Naive B cell (primary cell): ENCODE measurements around the gene NHSL1. TPM values are rescaled to one million over a fixed set of nuclear protein-coding genes. Genes with fewer than 3 reads are reported as not detected.

Source experiments
- ATAC-seq, 2 donors: fragments of 150-1000 bp; cut with Tn5 transposase; 2 replicates each; pipeline ENCODE4 v1.10.0; 2021; ENCODE audit warnings: low read depth in 2 of 2, mild to moderate bottlenecking in 2 of 2, moderate library complexity in 2 of 2
- DNase-seq: peaks from one replicate; pipeline ENCODE4 v3.0.0; 2022
- H3K27ac Mint-ChIP-seq, 6 donors: one replicate each; pipeline ENCODE4 v1.8.0; 2020 to 2022; ENCODE audit warnings: mild to moderate bottlenecking in 6 of 6, mixed read lengths in 6 of 6, moderate library complexity in 5 of 6, inconsistent platforms in 2 of 6
- H3K27me3 Mint-ChIP-seq, 3 donors: one replicate each; pipeline ENCODE4 v1.8.0; 2021 to 2022; ENCODE audit warnings: mixed read lengths in 3 of 3, mild to moderate bottlenecking in 1 of 3
- H3K36me3 Mint-ChIP-seq, 2 donors: one replicate each; pipeline ENCODE4 v1.8.0; 2020 to 2022; ENCODE audit warnings: mixed read lengths in 2 of 2, inconsistent platforms in 1 of 2, mild to moderate bottlenecking in 1 of 2
- H3K4me1 Mint-ChIP-seq, 3 donors: one replicate each; pipeline ENCODE4 v1.8.0; 2020 to 2022; ENCODE audit warnings: mixed read lengths in 3 of 3, inconsistent platforms in 1 of 3, mild to moderate bottlenecking in 1 of 3, moderate library complexity in 1 of 3
- H3K4me3 Mint-ChIP-seq, 8 donors: one replicate each; pipeline ENCODE4 v1.8.0; 2020 to 2022; ENCODE audit warnings: mild to moderate bottlenecking in 8 of 8, mixed read lengths in 8 of 8, moderate library complexity in 8 of 8, inconsistent platforms in 2 of 8
- H3K9me3 Mint-ChIP-seq, 7 donors: one replicate each; pipeline ENCODE4 v1.8.0; 2020 to 2022; ENCODE audit warnings: mixed read lengths in 7 of 7, mild to moderate bottlenecking in 5 of 7, inconsistent platforms in 2 of 7, moderate library complexity in 1 of 7
- polyA plus RNA-seq, 6 donors: library from polyadenylated mRNA; unstranded; fragments of 300-500 nt; fragmentation: Illumina TruSeq; gene quantifications; one replicate each; pipeline ENCODE4 v1.2.3, GENCODE V29; 2021; ENCODE audit warnings: low read depth in 6 of 6

The NHSL1 gene
- polyA plus RNA-seq, 6 donors from 2014 or later = 0.04 TPM; not detected in 5

DNA sequence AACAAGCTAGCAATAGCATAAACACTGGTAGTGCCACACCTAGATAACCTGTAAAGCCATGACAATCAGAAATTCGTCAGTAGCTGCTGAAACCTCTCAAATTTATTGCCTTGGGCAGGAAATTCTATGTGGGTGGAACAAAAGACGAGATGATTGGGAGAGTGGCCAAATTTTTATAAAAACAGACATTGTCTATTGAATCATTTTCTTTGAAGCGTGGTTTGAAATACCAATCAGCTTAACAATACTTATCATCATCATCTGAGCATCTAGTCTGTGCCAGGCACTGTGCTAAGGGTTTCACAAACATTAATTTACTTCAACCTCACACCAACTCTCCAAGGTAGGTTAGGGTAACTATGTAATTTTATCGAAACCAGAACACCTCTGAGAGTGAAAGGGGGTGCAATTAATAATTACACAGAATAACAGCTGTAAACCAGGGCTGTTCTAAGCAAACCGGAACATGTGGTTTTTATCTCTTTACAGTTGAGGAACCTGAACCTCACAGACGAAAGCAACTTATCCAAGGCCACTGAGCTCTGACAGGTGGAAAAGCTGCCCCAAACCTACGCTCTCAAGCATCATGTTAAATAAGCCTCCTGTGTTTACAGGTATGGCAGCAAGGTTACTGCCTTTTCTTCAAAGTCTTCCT lies 43.4 kb downstream of the NHSL1 start:
- Mint-ChIP-seq H3K27me3 (no peaks in the 10 kb centered on the region), H3K4me1 (peaks cover 6 to 25% (median 18%) of the 10 kb centered on the region in 3 donors), H3K9me3 (no peaks in the 10 kb centered on the region), H3K36me3 (no peaks in the 10 kb centered on the region), H3K27ac (peak overlapping the region; percentile 54 to 78 (median 64)), H3K4me3 (peak overlapping the region; percentile 5 to 83 (median 54))
- ATAC-seq (peak; percentile 94 to 95), DNase-seq (peak; percentile 74)

DNA sequence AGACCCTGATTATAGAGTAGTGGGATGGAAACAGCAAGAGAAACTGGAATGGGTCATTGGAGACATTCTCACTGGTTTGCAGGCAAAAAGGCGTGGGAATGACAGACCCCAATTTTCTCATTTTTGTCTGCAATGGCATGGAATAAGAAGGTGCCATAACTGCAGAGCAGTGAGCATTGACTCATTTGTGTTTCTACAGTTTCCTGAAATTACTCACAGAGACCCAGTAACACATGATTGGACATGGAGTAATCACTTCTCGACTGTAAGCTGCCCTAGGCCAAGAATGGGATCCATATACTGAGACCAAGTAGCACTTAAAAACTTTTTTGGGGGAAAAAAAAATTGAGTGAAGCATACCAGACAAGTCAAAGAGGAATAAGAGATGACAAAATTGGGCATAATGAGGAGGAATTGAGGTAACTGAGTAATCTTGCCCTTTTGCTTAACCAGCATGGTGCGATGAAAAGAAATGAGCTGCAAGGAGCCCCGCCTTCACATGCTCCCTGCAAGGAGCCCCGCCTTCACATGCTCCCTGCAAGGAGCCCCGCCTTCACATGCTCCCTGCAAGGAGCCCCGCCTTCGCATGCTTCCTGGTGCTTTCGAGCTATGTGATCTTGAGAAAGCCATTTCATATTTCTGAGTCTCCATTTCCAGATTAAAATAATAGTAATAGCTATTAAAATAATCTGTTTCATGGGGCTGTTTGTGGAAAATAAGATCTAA lies 44.1 kb downstream of the NHSL1 start:
- Mint-ChIP-seq H3K4me3 (peak overlapping the region in 5 of 8 donors; percentile 19 to 83 (median 52)), H3K4me1 (peaks cover 6 to 25% (median 18%) of the 10 kb centered on the region in 3 donors), H3K27me3 (no peaks in the 10 kb centered on the region), H3K9me3 (no peaks in the 10 kb centered on the region), H3K27ac (peak overlapping the region in 2 of 6 donors; percentile 38 to 78), H3K36me3 (no peaks in the 10 kb centered on the region)
- ATAC-seq = peak; percentile 54 to 66
- peak; percentile 43 for DNase-seq

DNA sequence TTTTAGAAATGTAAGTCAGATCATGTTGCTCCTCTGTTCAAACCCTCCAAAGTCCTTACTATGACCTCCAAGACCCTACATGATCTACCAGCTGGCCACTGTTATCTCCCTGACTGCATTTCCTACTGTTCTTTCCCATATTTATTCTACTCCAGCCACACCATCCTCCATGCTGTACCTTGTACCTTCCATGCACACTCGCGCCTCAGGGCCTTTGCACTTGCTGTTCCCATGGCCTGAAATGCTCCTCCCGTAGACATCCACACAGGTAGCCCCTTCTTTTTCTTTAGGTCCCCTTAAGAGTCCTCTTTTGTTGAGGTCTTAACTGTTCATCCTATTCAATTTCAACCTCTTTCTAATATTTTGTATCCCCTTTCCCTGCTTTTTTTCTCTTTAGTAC lies 48.3 kb downstream of the NHSL1 start:
- no peaks in the 10 kb centered on the region for H3K36me3 Mint-ChIP-seq
- peak overlapping the region in 1 of 6 donors; percentile 9 for H3K27ac Mint-ChIP-seq
- no peaks in the 10 kb centered on the region for H3K27me3 Mint-ChIP-seq
- DNase-seq (no peak), ATAC-seq (no peak)
- no peaks in the 10 kb centered on the region for H3K9me3 Mint-ChIP-seq
- H3K4me3 Mint-ChIP-seq = peak overlapping the region in 1 of 8 donors; percentile 22
- peaks cover under 1 to 12% (median 10%) of the 10 kb centered on the region in 3 donors for H3K4me1 Mint-ChIP-seq

DNA sequence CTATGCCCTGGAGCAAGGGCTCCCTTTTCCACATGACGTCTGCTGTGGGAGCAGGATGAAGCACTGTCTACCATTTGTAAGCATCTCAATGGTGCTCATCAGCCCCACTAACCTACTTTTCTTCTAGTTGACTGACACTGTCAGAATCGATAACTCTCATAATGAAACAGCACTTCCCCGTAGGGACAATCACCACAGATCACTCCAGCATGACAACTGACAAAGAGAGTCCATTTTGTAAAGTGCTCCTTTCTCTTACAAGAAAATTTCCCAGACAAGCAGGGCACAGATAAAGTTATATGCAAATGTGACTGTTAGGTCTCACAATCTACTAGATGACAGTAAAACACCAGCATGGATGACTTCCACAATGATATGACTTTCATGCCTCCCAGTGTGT lies 48.8 kb downstream of the NHSL1 start:
- Mint-ChIP-seq H3K27ac (peak overlapping the region in 1 of 6 donors; percentile 9), H3K9me3 (no peaks in the 10 kb centered on the region), H3K4me3 (no peak overlapping the region), H3K4me1 (peaks cover 0 to 7% (median 7%) of the 10 kb centered on the region in 3 donors), H3K27me3 (no peaks in the 10 kb centered on the region), H3K36me3 (no peaks in the 10 kb centered on the region)
- DNase-seq (no peak), ATAC-seq (no peak)

DNA sequence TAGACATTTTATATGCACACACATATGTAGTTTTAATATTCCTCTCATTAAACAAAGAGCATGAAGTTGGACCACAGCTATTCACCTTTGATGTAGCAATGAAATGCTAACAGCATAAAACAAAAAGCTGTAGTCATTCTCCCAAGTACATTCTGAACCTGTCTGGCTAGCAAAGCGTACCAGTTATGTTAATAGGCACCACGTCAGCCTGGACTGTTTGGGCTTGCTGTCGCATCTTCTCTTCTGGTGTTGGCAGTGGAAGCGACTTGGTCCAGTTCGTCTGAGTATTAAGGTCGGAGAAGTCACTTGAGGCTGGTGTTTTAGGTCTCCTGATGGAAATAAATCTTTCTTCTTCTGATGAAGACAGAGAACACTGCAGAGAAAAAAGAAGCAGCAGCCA lies 52.5 kb downstream of the NHSL1 start:
- H3K27ac Mint-ChIP-seq = no peak overlapping the region
- no peak for ATAC-seq
- no peak for DNase-seq

DNA sequence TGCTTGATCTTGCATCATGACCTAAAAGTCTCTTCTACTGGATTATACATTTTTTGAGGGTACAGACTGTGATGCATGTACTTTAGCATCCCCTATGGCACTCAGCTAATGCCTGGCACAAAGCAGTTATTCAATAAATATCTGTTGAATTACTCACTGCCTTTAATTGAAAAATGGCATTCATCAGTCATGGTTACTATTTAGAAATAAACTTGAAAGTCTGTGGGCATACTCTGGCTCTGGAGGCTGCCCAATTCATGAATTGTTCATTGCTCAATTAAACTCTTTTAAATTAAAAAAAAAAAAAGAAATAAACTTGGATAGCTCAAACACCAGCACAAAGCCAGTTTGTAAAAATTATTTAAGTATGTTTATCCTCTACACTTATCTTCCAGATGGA lies 55.3 kb downstream of the NHSL1 start:
- no peak for ATAC-seq
- no peaks in the 10 kb centered on the region for H3K36me3 Mint-ChIP-seq
- H3K4me3 Mint-ChIP-seq = no peak overlapping the region
- no peak overlapping the region for H3K27ac Mint-ChIP-seq
- DNase-seq = no peak
- H3K4me1 Mint-ChIP-seq = peaks cover 0 to 5% (median 3%) of the 10 kb centered on the region in 3 donors
- no peaks in the 10 kb centered on the region for H3K9me3 Mint-ChIP-seq
- no peaks in the 10 kb centered on the region for H3K27me3 Mint-ChIP-seq

More for the DNA sequence above, 52.5 kb downstream of the NHSL1 start:
- Mint-ChIP-seq H3K9me3 (no peaks in the 10 kb centered on the region), H3K27me3 (no peaks in the 10 kb centered on the region), H3K4me3 (no peak overlapping the region), H3K4me1 (no peaks in the 10 kb centered on the region), H3K36me3 (no peaks in the 10 kb centered on the region)

DNA sequence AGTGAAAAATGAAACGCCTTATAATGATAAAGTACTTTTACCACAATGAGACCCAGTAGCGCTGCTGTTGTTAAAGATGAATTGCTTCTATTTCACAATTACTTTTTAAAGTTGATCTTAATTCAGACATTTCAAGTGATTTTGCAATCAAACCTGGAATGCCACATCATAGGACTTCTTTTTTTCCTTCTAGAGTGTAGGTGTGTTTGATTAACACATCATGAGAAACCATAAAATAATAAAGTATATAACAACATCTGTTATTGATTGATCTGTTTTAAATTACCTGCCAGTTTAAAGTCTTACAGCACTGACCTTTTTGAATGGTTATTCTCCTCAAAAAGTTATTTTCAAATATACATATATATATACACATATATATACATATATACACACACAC lies 56.6 kb downstream of the NHSL1 start:
- no peak overlapping the region for H3K27ac Mint-ChIP-seq
- H3K4me3 Mint-ChIP-seq = no peak overlapping the region
- no peaks in the 10 kb centered on the region for H3K27me3 Mint-ChIP-seq
- DNase-seq = no peak
- H3K4me1 Mint-ChIP-seq = peaks cover 0 to 5% (median 3%) of the 10 kb centered on the region in 3 donors
- no peak for ATAC-seq
- H3K36me3 Mint-ChIP-seq = no peaks in the 10 kb centered on the region
- no peaks in the 10 kb centered on the region for H3K9me3 Mint-ChIP-seq

DNA sequence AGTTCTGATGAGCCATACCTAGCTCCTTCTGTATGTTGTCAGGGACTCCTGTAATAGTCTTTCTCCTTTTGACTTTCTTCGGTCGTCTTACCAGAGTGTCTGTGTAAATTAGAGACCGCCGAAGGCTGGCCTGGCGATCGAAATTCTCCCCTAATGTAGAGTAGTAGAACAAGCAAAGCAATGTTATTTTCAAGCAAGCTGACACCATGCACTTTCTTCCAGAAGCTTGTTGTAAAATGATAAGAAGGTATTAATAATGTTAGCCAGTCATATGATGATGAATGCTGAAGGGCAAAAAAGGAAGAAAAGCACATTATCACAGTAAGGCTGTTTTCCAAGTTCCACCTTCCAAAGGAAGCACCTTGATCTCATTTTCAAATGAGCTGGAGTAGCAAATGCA lies 57.3 kb downstream of the NHSL1 start:
- Mint-ChIP-seq H3K36me3 (no peaks in the 10 kb centered on the region), H3K27me3 (no peaks in the 10 kb centered on the region), H3K4me3 (no peak overlapping the region), H3K4me1 (peaks cover 0 to 5% (median 3%) of the 10 kb centered on the region in 3 donors), H3K27ac (peak overlapping the region in 1 of 6 donors; percentile 74), H3K9me3 (no peaks in the 10 kb centered on the region)
- no peak for ATAC-seq
- DNase-seq = no peak

DNA sequence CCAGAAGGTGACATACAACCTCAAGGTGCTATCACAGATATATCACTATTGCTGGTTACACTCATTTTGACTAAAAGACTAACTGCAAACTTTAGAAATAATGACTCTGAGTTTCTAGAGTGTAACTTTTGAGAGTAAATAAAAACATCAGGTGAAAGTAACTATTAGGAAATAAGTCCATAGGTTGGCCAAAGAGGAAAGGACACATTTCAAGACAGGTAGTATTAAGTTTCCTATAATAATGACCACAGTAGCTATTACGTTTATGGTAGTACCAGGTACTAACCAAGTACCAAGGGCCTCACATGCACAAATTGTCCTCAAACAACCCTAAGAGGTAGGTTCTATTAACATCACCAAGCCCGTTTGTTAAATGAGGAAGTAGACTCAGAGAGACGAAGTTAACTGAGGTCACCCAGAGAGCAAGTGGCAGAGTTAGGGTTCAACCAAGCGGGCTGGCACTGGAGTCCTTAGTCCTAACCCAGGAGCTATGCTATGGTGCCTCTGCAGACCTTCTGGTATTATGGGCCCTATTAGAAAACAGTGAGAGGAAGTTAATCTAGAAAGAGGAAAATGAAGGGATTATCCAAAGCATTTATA lies 58.4 kb downstream of the NHSL1 start:
- Mint-ChIP-seq H3K9me3 (no peaks in the 10 kb centered on the region), H3K36me3 (no peaks in the 10 kb centered on the region), H3K27me3 (no peaks in the 10 kb centered on the region), H3K27ac (no peak overlapping the region), H3K4me3 (no peak overlapping the region), H3K4me1 (peaks cover 0 to 5% (median 3%) of the 10 kb centered on the region in 3 donors)
- ATAC-seq = peak; percentile 71 to 88
- DNase-seq = peak; percentile 9

DNA sequence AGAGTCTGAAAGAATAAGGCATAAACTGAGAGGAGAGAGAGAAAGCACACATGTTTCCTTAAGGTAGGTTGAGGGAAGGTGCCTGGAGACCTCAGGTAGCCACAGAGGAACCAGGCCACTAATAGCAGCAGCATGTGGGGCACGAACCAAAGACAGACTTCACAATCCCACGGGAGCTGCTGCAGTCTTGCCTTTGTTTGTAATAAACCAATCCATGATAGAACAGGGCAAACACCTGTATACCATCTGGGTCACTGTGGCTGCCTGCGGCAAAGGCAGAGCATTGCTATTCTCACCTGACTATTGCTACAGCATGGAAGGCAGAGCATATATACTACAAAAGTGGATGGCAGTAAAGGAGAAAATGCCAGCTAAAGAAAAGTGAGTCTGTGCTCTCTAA lies 59.0 kb downstream of the NHSL1 start:
- Mint-ChIP-seq H3K27me3 (no peaks in the 10 kb centered on the region), H3K9me3 (no peaks in the 10 kb centered on the region), H3K4me3 (no peak overlapping the region), H3K27ac (no peak overlapping the region), H3K36me3 (no peaks in the 10 kb centered on the region), H3K4me1 (peaks cover 0 to 5% (median 3%) of the 10 kb centered on the region in 3 donors)
- ATAC-seq (no peak), DNase-seq (no peak)

DNA sequence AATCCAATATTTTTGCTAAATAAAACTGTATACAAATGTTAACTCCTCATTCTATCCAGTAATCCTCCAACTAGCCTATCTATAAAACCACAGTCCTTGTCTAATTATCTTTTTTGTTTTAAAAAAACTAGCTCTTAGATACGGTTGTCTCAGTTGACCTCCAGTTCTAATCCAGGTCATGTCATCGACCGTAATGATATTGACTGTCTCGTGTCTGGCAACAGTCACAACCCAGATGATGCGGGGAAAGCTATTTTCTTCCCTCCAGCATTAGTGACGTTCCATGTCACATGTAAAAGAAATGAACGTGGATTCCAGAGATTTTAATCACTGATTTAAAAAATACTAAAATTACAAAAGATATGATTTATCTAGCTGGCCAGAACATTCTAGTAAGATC lies 59.7 kb downstream of the NHSL1 start:
- H3K9me3 Mint-ChIP-seq = no peaks in the 10 kb centered on the region
- H3K4me1 Mint-ChIP-seq = peaks cover 4 to 12% (median 9%) of the 10 kb centered on the region in 3 donors
- H3K4me3 Mint-ChIP-seq = no peak overlapping the region
- no peak for DNase-seq
- no peak overlapping the region for H3K27ac Mint-ChIP-seq
- no peaks in the 10 kb centered on the region for H3K36me3 Mint-ChIP-seq
- H3K27me3 Mint-ChIP-seq = no peaks in the 10 kb centered on the region
- no peak for ATAC-seq

DNA sequence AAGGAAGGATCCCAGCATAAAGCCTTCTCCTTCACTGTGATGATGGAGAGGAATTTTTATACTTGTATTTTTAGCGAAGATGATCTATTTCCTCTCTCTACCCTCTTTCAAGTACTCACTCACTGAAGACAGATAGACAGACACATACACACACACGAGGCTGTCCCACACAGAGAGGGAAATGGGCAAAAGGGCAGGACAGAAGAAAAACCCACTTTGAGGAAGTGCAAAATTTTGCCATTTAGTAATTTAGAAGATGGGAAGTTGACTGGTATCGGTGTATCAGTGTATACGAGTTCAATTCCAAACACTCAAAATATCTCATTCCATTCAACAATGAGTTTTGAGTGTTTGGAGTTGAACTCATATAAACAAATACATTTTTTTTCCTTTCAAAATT lies 64.4 kb downstream of the NHSL1 start:
- no peaks in the 10 kb centered on the region for H3K36me3 Mint-ChIP-seq
- H3K27ac Mint-ChIP-seq = peak overlapping the region in 1 of 6 donors; percentile 25
- ATAC-seq (peak in 1 of 2 donors; percentile 39), DNase-seq (no peak)
- H3K27me3 Mint-ChIP-seq = peaks cover 0 to 9% (median 0%) of the 10 kb centered on the region in 3 donors
- peaks cover 11 to 18% (median 15%) of the 10 kb centered on the region in 3 donors for H3K4me1 Mint-ChIP-seq
- no peaks in the 10 kb centered on the region for H3K9me3 Mint-ChIP-seq
- H3K4me3 Mint-ChIP-seq = no peak overlapping the region

DNA sequence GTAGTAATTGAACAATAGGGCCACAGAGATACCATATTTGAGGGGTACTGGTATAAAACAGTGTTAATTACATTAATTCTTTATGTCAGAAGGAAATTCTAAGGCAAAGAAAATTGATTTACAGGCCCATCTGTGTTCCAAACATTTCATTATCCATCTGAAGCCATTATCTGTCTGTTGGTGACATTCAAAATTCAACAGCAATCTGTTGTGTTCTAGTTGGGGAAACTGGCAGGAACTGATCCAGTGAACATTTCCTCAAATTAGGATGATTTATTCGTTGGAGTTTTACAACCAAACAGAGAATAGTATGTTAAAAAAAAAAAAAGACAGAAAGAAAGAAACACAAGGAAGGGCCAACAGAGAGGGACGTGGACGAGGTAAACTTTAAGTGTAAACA lies 65.2 kb downstream of the NHSL1 start:
- H3K36me3 Mint-ChIP-seq = no peaks in the 10 kb centered on the region
- H3K4me3 Mint-ChIP-seq = no peak overlapping the region
- peaks cover 11 to 18% (median 17%) of the 10 kb centered on the region in 3 donors for H3K4me1 Mint-ChIP-seq
- no peak for DNase-seq
- no peak overlapping the region for H3K27ac Mint-ChIP-seq
- H3K27me3 Mint-ChIP-seq = peaks cover 0 to 9% (median 4%) of the 10 kb centered on the region in 3 donors
- H3K9me3 Mint-ChIP-seq = no peaks in the 10 kb centered on the region
- no peak for ATAC-seq

DNA sequence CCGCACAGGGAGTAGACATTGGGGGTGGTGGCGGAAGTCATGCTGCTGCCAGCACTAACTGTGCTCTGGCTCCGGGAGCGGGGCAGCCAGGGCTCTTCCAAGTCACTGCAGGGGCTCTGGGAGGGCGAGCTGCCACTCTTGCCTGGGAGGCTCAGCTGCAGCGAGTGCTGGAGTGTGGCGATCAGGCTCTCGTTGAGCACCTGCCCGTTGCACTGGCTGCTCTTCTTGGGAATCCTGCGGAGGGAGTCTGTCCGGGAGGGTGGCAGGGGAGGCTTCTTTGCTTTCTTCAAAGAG lies 67.3 kb downstream of the NHSL1 start:
- H3K27me3 Mint-ChIP-seq = peaks cover 0 to 9% (median 4%) of the 10 kb centered on the region in 3 donors
- H3K4me1 Mint-ChIP-seq = peaks cover 11 to 18% (median 17%) of the 10 kb centered on the region in 3 donors
- no peak for ATAC-seq
- peak overlapping the region in 1 of 8 donors; percentile 35 for H3K4me3 Mint-ChIP-seq
- no peaks in the 10 kb centered on the region for H3K36me3 Mint-ChIP-seq
- no peak for DNase-seq
- no peak overlapping the region for H3K27ac Mint-ChIP-seq
- H3K9me3 Mint-ChIP-seq = no peaks in the 10 kb centered on the region
